Common myeloid progenitor, CD34-positive (primary cell): Measurements from ENCODE around the gene EDEM2.
A peak's percentile ranks its signal among the peaks of the same experiment; 100 is the strongest.

ENCODE experiments used
- CTCF ChIA-PET: fragments of 350-600 bp; sonication (Branson Sonifier 250); formaldehyde crosslinking; loops from one replicate; lab custom pipeline; 2021; ENCODE audit warnings: antibody characterized with exemption; lab: Charles Lee
- POLR2A ChIA-PET: fragments of 350-600 bp; sonication (Branson Sonifier 250); formaldehyde crosslinking; loops from one replicate; lab custom pipeline; 2021; ENCODE audit warnings: antibody characterized with exemption; lab: Charles Lee
- DNase-seq, 3 donors: peaks; one replicate each; pipeline versions ENCODE4 v3.0.0 to v3.0.0-alpha.2; 2013
- H3K27ac ChIP-seq, 2 experiments: 1 replicate in 1 of 2; 2 replicates in 1 of 2; pipeline ENCODE4 v1.7.0; 2013; ENCODE audit warnings: inconsistent platforms in 2 of 2, low read length in 2 of 2, mild to moderate bottlenecking in 2 of 2, low read depth in 1 of 2, moderate library complexity in 1 of 2; ENCODE audit not compliant: severe bottlenecking in 2 of 2, insufficient read depth in 1 of 2, poor library complexity in 1 of 2
- H3K27me3 ChIP-seq, 5 experiments: replicated peaks in 2 of 5; 1 replicate in 3 of 5; 2 replicates in 2 of 5; pipeline versions ENCODE4 v1.6.1 to v1.7.0; 2013; ENCODE audit warnings: low read length in 4 of 5, mild to moderate bottlenecking in 2 of 5, moderate library complexity in 2 of 5, inconsistent platforms in 1 of 5; ENCODE audit not compliant: insufficient read depth in 5 of 5, control insufficient read depth in 4 of 5
- H3K36me3 ChIP-seq, 4 experiments: 1 replicate in 2 of 4; 2 replicates in 2 of 4; pipeline versions ENCODE4 v1.6.1 to v1.7.0; 2013; ENCODE audit warnings: low read length in 3 of 4, control low read depth in 1 of 4, mild to moderate bottlenecking in 1 of 4; ENCODE audit not compliant: control insufficient read depth in 4 of 4, insufficient read depth in 4 of 4
- H3K4me1 ChIP-seq, 4 experiments: 1 replicate in 3 of 4; 2 replicates in 1 of 4; pipeline versions ENCODE4 v1.6.1 to v1.7.1; 2013; ENCODE audit warnings: low read length in 3 of 4, mild to moderate bottlenecking in 3 of 4, control low read depth in 1 of 4, inconsistent platforms in 1 of 4, moderate library complexity in 1 of 4; ENCODE audit not compliant: control insufficient read depth in 4 of 4, insufficient read depth in 4 of 4; ENCODE audit errors: control extremely low read depth in 1 of 4
- H3K4me3 ChIP-seq, 7 experiments: 1 replicate in 4 of 7; 2 replicates in 3 of 7; pipeline versions ENCODE4 v1.5.1 to v1.7.0; 2013; ENCODE audit warnings: mild to moderate bottlenecking in 7 of 7, low read length in 6 of 7, moderate library complexity in 6 of 7, inconsistent platforms in 2 of 7, low read depth in 2 of 7, control low read depth in 1 of 7; ENCODE audit not compliant: insufficient read depth in 4 of 7, control insufficient read depth in 1 of 7; ENCODE audit errors: extremely low read depth in 1 of 7
- H3K9me3 ChIP-seq, 5 experiments: 1 replicate in 4 of 5; 2 replicates in 1 of 5; pipeline versions ENCODE4 v1.6.1 to v1.7.1; 2013; ENCODE audit warnings: low read length in 4 of 5, mild to moderate bottlenecking in 2 of 5, inconsistent platforms in 1 of 5, low read depth in 1 of 5, moderate library complexity in 1 of 5; ENCODE audit not compliant: control insufficient read depth in 4 of 5, insufficient read depth in 2 of 5; ENCODE audit errors: control extremely low read depth in 1 of 5
- WGBS: methylation state at CpG from one replicate; pipeline ENCODE4 v1.1.5; 2013; ENCODE audit not compliant: insufficient coverage; 5-methylcytosine and 5-hydroxymethylcytosine counted together

The EDEM2 gene

DNA sequence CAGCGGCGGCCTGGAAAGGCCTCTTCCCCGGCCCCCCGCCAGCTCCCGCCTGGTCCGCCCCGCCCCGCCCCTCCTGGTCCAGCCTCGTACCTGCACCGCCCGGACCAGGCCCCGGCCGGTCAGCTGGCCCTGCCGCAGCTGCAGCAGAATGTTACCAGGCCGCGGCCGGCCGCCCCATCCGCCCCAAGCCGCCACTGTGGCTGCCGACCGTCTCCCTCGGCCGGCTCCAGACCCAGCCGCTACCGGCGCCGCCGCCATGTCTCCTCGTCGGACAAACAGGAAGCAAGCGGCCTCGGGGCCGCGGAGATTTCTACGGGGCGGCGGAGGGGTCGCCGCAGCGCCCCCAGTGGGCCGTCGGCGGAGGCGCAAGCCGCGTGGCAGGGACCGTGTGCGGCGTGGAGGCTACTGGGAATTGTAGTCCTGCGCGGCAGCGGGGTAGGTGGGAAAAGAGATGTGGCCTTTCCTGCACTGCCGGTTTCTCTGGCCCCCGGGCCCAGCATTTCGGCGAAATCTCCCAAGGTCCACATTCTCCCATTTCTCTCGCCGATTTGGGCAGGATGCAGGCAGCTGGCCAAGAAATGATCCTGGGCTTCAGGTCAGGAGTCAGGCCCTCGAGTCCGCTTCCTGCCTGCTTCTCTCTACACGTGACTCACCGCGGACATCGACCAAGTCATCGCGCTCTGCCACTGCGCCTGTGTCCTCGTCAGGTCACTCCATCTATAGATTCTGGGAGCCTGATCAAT is 54.4 kb downstream of the EDEM2 start, which contains the start of gene TRPC4AP:
Gene TRPC4AP, minus strand, starts transcription at position 284 of the 743 bp plus-strand sequence. Its CDS starts 26 bp downstream, at position 258.
- Histone ChIP-seq H3K9me3 (no peaks in the 10 kb centered on the region), H3K27ac (peak within 1 kb of the TSS; percentile 80 to 92), H3K4me1 (peaks cover 13 to 35% (median 23%) of the 10 kb centered on the region in 4 experiments), H3K27me3 (no peaks in the 10 kb centered on the region), H3K4me3 (peak within 1 kb of the TSS; percentile 79 to 99 (median 94)), H3K36me3 (peaks cover 0 to 6% (median 5%) of the 10 kb centered on the region in 4 experiments)
- ChIA-PET POLR2A (interaction anchor here (0.7 kb wide), 1 partner anchor 260 kb away, joined by 3 read pairs; no protein-coding TSS in a partner anchor), CTCF (interaction anchor here (0.7 to 4.9 kb wide), 5 partner anchors 9 to 212 kb away, joined by 3 to 20 read pairs (median 3); partner anchors contain the start of gene EDEM2)
- 3% methylated on average over 62 of the region's 69 CpGs for WGBS
- DNase-seq, result peak; percentile 89 to 93 (median 93)

DNA sequence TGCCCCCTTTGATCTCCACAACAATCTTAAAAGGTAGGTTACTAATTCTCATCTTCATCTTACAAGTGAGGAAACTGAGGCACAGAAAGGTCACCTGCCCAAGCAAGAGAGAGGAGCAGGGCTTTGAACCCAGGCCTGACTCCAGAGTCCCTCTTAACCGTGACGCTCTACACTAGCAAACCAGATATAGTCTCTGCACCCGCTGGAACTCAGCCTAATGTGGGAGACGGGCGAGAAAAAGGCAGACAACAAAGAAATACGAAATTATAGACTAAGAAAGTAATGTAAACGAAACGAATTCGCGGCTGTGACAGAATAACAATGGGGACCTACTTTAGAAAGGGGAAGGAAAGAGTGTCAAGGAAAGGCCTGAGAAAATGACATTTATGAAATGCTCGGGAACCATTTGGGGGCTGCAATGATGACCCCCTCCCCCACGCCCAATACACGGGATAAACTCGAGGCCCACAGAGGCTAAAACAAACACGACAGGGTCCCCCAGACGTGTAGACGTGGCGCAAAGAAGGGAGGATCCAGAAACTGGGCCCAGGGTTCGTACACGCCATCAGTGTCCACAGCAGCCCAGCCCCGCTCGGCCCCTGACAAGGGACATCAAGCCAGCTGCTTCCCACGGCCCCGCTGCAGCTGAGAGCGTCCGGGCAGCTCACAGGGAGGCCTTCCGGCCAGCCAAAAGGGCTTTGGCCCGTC is 55.2 kb downstream of the EDEM2 start:
- DNase-seq, result peak in 2 of 3 donors; percentile 29 to 41
- H3K27ac ChIP-seq, result peak overlapping the region; percentile 80 to 92
- 0% methylated on average over 26 of the region's 28 CpGs for WGBS
- ChIA-PET CTCF (interaction anchor here (0.5 to 1.4 kb wide), 4 partner anchors 9 to 1626 kb away, joined by 3 to 4 read pairs (median 3); no protein-coding TSS in a partner anchor), POLR2A (interaction anchor here (0.7 kb wide), 1 partner anchor 259 kb away, joined by 3 read pairs; no protein-coding TSS in a partner anchor)
- H3K9me3 ChIP-seq, result no peaks in the 10 kb centered on the region
- H3K27me3 ChIP-seq, result no peaks in the 10 kb centered on the region
- H3K4me1 ChIP-seq, result peaks cover 13 to 35% (median 23%) of the 10 kb centered on the region in 4 experiments
- peaks cover 0 to 11% (median 5%) of the 10 kb centered on the region in 4 experiments for H3K36me3 ChIP-seq
- peak overlapping the region; percentile 79 to 99 (median 94) for H3K4me3 ChIP-seq

DNA sequence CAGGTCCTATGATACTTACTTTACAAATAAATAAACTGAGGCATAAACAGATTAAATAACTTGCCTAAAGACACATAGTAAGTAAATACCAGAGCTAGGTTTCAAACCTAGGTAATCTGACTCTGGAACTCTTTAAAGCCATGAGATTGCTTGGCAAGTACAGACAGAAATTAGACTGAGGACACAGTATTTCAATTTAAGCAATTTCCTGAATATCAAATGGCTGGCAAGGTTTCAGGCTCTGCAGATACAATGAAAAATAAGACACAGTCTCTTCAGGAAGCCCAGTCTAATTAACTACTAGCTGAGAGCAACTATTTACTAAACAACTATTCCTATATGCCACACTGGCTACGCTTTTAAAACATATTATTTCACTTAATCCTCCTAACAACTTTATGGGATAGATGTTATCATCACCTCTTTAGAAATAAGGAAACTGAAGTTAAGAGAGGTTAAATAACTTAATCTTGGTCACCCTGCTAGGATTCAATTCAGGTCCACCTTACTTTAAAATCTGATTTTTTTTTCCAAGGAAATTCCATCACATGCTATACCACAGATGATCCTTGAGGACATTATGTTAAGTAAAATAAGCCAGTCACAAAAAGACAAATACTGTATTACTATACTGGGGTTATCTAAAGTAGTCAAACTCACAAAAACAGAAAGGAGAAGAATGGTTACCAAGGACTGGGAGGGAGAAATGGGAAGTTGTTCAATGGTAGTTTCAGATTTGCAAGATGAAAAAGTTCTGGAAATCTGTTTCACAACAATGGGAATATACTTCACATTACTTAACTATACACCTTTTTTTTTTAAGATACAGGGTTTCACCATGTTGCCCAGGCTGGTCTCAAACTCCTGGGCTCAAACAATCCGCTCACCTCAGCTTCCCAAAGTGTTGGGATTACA is 58.6 kb downstream of the EDEM2 start:
- no peak overlapping the region for H3K4me3 ChIP-seq
- POLR2A ChIA-PET, result no interaction called here
- no peak overlapping the region for H3K27ac ChIP-seq
- DNase-seq, result no peak
- peaks cover 13 to 39% (median 29%) of the 10 kb centered on the region in 4 experiments for H3K4me1 ChIP-seq
- peaks cover 0 to 11% (median 5%) of the 10 kb centered on the region in 4 experiments for H3K36me3 ChIP-seq
- no peaks in the 10 kb centered on the region for H3K9me3 ChIP-seq
- WGBS, result no CpG with 5 or more reads among the region's 2 CpGs
- H3K27me3 ChIP-seq, result no peaks in the 10 kb centered on the region
- CTCF ChIA-PET, result no interaction called here

DNA sequence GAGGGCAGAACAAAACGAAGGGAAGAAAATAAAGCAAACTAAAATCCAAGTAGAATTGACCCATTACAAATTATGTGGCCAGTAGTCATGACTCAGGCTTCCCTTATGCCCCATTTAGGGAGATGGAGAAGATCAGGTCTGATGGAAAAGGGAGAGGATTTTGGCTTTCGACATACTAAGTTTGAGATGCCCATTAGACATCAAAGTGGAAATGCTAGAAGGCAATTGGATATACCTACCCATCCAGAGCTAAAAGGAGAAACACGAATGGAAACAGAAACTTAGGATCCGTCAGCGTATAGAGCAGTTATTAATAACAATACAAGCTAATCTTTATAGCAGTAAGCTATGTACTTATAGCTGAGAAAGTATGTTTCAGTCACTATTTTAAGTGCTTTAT is 59.3 kb downstream of the EDEM2 start:
- Histone ChIP-seq H3K27me3 (no peaks in the 10 kb centered on the region), H3K9me3 (no peaks in the 10 kb centered on the region), H3K27ac (no peak overlapping the region), H3K4me3 (no peak overlapping the region), H3K4me1 (peaks cover 11 to 34% (median 24%) of the 10 kb centered on the region in 4 experiments), H3K36me3 (peaks cover 0 to 11% (median 5%) of the 10 kb centered on the region in 4 experiments)
- WGBS, result no CpG with 5 or more reads among the region's 5 CpGs
- DNase-seq, result no peak
- ChIA-PET POLR2A (no interaction called here), CTCF (no interaction called here)

DNA sequence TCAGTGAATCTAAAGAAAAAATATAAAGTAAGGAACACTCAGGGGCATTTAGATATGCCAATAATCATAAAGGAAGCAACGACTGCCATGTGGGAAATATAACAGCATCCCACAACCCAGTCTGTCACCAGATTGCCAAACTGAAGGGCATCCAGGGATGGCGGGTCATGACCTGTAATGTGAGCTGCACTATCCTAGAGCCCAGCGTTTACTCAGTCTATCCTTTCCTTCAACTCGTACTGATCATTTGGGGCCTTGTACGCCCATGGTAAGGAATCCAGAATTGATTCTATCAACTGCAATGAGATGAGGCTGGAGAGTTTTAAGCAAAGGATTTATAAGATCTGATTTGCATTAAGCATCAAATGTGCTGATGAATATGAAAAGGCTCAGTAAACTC is 59.8 kb downstream of the EDEM2 start:
- peaks cover 11 to 33% (median 23%) of the 10 kb centered on the region in 4 experiments for H3K4me1 ChIP-seq
- no peak overlapping the region for H3K27ac ChIP-seq
- ChIA-PET CTCF (no interaction called here), POLR2A (no interaction called here)
- no peaks in the 10 kb centered on the region for H3K27me3 ChIP-seq
- no peak for DNase-seq
- no peak overlapping the region for H3K4me3 ChIP-seq
- no peaks in the 10 kb centered on the region for H3K9me3 ChIP-seq
- WGBS, result 96% methylated on average over 5 of the region's 5 CpGs
- H3K36me3 ChIP-seq, result peaks cover 0 to 11% (median 5%) of the 10 kb centered on the region in 4 experiments

DNA sequence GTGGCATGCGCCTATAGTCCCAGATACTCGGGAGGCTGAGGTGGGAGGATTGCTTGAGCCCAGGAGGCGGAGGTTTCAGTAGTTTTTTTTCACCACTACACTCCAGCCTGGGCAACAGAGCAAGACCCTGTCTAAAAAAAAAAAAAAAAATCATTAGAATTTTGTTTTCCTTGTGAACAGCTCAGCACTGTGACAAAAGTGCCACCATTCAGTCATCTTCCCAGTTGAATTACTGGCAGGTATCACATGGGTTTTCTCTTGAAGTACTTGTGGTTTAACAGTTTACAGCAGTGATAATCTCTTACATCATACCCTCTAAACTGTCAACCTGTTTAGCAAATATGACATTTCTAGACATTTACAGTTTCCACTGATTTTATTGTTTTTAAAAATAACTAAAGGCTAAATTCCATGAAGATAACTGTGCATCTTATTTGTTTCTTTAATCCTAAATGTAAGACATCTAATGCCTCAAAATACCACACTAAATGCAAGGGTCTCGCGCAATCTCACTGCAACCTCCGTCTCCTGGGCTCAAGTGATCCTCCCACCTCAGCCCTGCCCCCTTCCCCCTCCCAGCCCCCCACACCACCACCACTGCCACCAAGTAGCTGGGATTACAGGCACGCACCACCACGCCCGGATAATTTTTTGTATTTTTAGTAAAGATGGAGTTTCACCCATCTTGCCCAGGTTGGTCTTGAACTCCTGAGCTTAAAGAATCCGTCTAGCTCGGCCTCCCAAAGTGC is 61.5 kb downstream of the EDEM2 start:
- Histone ChIP-seq H3K9me3 (no peaks in the 10 kb centered on the region), H3K27ac (peak overlapping the region in 1 of 2 experiments; percentile 25), H3K4me1 (peaks cover 2 to 21% (median 11%) of the 10 kb centered on the region in 4 experiments), H3K4me3 (no peak overlapping the region), H3K36me3 (peaks cover 0 to 11% (median 5%) of the 10 kb centered on the region in 4 experiments), H3K27me3 (no peaks in the 10 kb centered on the region)
- ChIA-PET POLR2A (no interaction called here), CTCF (interaction anchor here (0.6 to 1.9 kb wide), 2 partner anchors 11 to 1053 kb away, joined by 3 to 7 read pairs; no protein-coding TSS in a partner anchor)
- DNase-seq, result peak in 2 of 3 donors; percentile 37 to 56
- WGBS, result 86% methylated on average over 5 of the region's 11 CpGs
